ENCODE data around the gene ZNF311. TPM values are rescaled to one million over a fixed set of nuclear protein-coding genes. Genes with fewer than 3 reads are reported as not detected.

The ZNF311 gene
- total and polyA plus RNA-seq, 2 of the 13 experiments (the other 11 are each of a cell fraction or from before 2014, with no cell fraction given), result not detected

DNA sequence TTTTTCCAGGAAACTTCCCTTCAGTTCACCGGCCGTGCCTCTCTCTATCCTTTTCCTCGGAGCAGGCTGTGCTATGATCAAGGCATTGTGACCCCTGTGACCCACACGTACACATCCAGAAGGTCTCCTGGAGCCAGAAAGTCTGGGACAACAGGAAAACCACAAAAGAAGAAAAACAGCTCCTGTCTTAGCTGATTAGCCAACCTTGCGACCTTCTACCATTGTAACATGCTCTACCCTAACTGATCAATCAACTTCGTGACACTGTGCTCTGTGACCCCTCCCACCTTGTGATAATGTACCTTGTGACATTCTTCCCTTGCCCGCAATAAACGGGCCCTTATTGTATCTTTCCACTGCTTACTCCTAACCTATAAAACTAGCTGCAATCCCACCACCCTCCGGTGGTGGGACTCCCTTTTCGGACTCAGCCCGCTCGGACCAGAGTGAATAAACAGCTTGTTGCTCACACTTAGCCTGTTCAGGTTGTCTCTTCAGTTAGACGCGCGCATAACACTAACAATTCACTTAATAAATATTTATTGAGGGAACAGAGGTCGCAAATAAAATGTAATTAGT lies 24.2 kb downstream of the ZNF311 start (continued):
- TF ChIP-seq ZC3H13 (CRISPR knock-in tag; IDR thresholded peaks at IDR 0.05) (peak; percentile 52; the same call in 1 of the 2 replicates), ZIK1 (CRISPR knock-in tag; IDR thresholded peaks at IDR 0.05; ENCODE audit: borderline replicate concordance, low read depth) (no peak), EZH2 (conservative IDR thresholded peaks at IDR 0.05; ENCODE audit: low read depth, low read length) (no peak), NONO (IDR thresholded peaks at IDR 0.05) (no peak), NONO (CRISPR knock-in tag; conservative IDR thresholded peaks at IDR 0.05) (peak; percentile 45; the same call in 1 of the 2 replicates), ZNF205 (CRISPR knock-in tag; IDR thresholded peaks at IDR 0.05) (no peak), ASH2L (IDR thresholded peaks at IDR 0.05; ENCODE audit: insufficient read length, low read depth, low read length) (no peak), ZFP37 (CRISPR knock-in tag; IDR thresholded peaks at IDR 0.05; ENCODE audit: borderline replicate concordance) (no peak), ZNF577 (CRISPR knock-in tag; IDR thresholded peaks at IDR 0.05; ENCODE audit: borderline replicate concordance, low read depth) (no peak), HNF1B (CRISPR knock-in tag; IDR thresholded peaks at IDR 0.05) (peak; percentile 18; the same call in 1 of the 2 replicates), ZNF674 (CRISPR knock-in tag; IDR thresholded peaks at IDR 0.05; ENCODE audit: low read depth) (no peak), MEF2D (CRISPR knock-in tag; IDR thresholded peaks at IDR 0.05) (peak; percentile 62; the same call in 1 of the 2 replicates), NKX3-1 (CRISPR knock-in tag; IDR thresholded peaks at IDR 0.05) (peak; percentile 66; the same call in 1 of the 2 replicates), GABPA (IDR thresholded peaks at IDR 0.05; ENCODE audit: low read depth, low read length) (no peak), GABPA (CRISPR knock-in tag; IDR thresholded peaks at IDR 0.05; ENCODE audit: low read depth) (peak; percentile 25; the same call in 1 of the 2 replicates)
- TF ChIP-seq, protein P1, sequence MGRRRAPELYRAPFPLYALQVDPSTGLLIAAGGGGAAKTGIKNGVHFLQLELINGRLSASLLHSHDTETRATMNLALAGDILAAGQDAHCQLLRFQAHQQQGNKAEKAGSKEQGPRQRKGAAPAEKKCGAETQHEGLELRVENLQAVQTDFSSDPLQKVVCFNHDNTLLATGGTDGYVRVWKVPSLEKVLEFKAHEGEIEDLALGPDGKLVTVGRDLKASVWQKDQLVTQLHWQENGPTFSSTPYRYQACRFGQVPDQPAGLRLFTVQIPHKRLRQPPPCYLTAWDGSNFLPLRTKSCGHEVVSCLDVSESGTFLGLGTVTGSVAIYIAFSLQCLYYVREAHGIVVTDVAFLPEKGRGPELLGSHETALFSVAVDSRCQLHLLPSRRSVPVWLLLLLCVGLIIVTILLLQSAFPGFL (CRISPR knock-in tag; IDR thresholded peaks at IDR 0.05), result no peak
- TF ChIP-seq, protein P2, sequence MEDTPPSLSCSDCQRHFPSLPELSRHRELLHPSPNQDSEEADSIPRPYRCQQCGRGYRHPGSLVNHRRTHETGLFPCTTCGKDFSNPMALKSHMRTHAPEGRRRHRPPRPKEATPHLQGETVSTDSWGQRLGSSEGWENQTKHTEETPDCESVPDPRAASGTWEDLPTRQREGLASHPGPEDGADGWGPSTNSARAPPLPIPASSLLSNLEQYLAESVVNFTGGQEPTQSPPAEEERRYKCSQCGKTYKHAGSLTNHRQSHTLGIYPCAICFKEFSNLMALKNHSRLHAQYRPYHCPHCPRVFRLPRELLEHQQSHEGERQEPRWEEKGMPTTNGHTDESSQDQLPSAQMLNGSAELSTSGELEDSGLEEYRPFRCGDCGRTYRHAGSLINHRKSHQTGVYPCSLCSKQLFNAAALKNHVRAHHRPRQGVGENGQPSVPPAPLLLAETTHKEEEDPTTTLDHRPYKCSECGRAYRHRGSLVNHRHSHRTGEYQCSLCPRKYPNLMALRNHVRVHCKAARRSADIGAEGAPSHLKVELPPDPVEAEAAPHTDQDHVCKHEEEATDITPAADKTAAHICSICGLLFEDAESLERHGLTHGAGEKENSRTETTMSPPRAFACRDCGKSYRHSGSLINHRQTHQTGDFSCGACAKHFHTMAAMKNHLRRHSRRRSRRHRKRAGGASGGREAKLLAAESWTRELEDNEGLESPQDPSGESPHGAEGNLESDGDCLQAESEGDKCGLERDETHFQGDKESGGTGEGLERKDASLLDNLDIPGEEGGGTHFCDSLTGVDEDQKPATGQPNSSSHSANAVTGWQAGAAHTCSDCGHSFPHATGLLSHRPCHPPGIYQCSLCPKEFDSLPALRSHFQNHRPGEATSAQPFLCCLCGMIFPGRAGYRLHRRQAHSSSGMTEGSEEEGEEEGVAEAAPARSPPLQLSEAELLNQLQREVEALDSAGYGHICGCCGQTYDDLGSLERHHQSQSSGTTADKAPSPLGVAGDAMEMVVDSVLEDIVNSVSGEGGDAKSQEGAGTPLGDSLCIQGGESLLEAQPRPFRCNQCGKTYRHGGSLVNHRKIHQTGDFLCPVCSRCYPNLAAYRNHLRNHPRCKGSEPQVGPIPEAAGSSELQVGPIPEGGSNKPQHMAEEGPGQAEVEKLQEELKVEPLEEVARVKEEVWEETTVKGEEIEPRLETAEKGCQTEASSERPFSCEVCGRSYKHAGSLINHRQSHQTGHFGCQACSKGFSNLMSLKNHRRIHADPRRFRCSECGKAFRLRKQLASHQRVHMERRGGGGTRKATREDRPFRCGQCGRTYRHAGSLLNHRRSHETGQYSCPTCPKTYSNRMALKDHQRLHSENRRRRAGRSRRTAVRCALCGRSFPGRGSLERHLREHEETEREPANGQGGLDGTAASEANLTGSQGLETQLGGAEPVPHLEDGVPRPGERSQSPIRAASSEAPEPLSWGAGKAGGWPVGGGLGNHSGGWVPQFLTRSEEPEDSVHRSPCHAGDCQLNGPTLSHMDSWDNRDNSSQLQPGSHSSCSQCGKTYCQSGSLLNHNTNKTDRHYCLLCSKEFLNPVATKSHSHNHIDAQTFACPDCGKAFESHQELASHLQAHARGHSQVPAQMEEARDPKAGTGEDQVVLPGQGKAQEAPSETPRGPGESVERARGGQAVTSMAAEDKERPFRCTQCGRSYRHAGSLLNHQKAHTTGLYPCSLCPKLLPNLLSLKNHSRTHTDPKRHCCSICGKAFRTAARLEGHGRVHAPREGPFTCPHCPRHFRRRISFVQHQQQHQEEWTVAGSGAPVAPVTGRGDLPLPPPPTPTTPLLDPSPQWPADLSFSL (CRISPR knock-in tag; IDR thresholded peaks at IDR 0.05), result no peak
- TF ChIP-seq, protein P3, sequence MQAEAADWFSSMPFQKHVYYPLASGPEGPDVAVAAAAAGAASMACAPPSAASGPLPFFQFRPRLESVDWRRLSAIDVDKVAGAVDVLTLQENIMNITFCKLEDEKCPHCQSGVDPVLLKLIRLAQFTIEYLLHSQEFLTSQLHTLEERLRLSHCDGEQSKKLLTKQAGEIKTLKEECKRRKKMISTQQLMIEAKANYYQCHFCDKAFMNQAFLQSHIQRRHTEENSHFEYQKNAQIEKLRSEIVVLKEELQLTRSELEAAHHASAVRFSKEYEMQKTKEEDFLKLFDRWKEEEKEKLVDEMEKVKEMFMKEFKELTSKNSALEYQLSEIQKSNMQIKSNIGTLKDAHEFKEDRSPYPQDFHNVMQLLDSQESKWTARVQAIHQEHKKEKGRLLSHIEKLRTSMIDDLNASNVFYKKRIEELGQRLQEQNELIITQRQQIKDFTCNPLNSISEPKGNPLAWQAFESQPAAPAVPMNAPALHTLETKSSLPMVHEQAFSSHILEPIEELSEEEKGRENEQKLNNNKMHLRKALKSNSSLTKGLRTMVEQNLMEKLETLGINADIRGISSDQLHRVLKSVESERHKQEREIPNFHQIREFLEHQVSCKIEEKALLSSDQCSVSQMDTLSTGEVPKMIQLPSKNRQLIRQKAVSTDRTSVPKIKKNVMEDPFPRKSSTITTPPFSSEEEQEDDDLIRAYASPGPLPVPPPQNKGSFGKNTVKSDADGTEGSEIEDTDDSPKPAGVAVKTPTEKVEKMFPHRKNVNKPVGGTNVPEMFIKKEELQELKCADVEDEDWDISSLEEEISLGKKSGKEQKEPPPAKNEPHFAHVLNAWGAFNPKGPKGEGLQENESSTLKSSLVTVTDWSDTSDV (CRISPR knock-in tag; IDR thresholded peaks at IDR 0.05), result no peak
